Progenitor cell of endocrine pancreas (in vitro differentiated cells): ENCODE measurements around the gene HLA-A. TPM values are rescaled to one million over a fixed set of nuclear protein-coding genes. Genes with fewer than 3 reads are reported as not detected.

Source experiments
- DNase-seq: peaks from one replicate; pipeline ENCODE4 v3.0.0; 2021; ENCODE audit warnings: low spot score; ENCODE audit not compliant: unreplicated experiment
- H3K27ac Mint-ChIP-seq: 2 replicates; pipeline ENCODE4 v1.8.0; 2021; ENCODE audit warnings: mild to moderate bottlenecking, moderate library complexity, mixed read lengths
- H3K27me3 Mint-ChIP-seq: 2 replicates; pipeline ENCODE4 v1.8.0; 2021; ENCODE audit warnings: mixed read lengths
- H3K36me3 Mint-ChIP-seq: 2 replicates; pipeline ENCODE4 v1.8.0; 2022; ENCODE audit warnings: mixed read lengths; ENCODE audit not compliant: insufficient read depth
- H3K4me1 Mint-ChIP-seq: 2 replicates; pipeline ENCODE4 v1.8.0; 2021; ENCODE audit warnings: low read depth, mixed read lengths
- H3K4me3 Mint-ChIP-seq: 2 replicates; pipeline ENCODE4 v1.8.0; 2021; ENCODE audit warnings: low read depth, mild to moderate bottlenecking, moderate library complexity, mixed read lengths
- H3K9me3 Mint-ChIP-seq: 2 replicates; pipeline ENCODE4 v1.8.0; 2021; ENCODE audit warnings: low read depth, mixed read lengths
- CTCF ChIP-seq: fragments of 200-600 bp; sonication (generic); IDR thresholded peaks from one replicate; pipeline ENCODE4 v1.5.0; 2021; ENCODE audit warnings: antibody characterized with exemption, mild to moderate bottlenecking; ENCODE audit not compliant: unreplicated experiment
- total RNA-seq: library from RNA; stranded (reverse); gene quantifications from 2 replicates; pipeline ENCODE4 v1.2.1, GENCODE V29; 2021

Gene HLA-A
- total RNA-seq, 1 donor from 2014 or later = 204 TPM

- H3K4me1 Mint-ChIP-seq = no peaks in the 10 kb centered on the region
These were observed 34.0 kb upstream of the HLA-A start for GRCh38 chr6:29908341-29908662.

GRCh38 chr6:29908710-29909109, 33.6 kb upstream of the HLA-A start:
- Mint-ChIP-seq H3K9me3 (no peaks in the 10 kb centered on the region), H3K27me3 (peaks cover 54% of the 10 kb centered on the region), H3K4me3 (no peak overlapping the region), H3K27ac (no peak overlapping the region), H3K4me1 (no peaks in the 10 kb centered on the region), H3K36me3 (no peaks in the 10 kb centered on the region)
- no peak for DNase-seq
- no peak for TF ChIP-seq CTCF

More at GRCh38 chr6:29908341-29908662, 34.0 kb upstream of the HLA-A start:
- Mint-ChIP-seq H3K36me3 (no peaks in the 10 kb centered on the region), H3K27me3 (peaks cover 56% of the 10 kb centered on the region), H3K4me3 (no peak overlapping the region), H3K9me3 (no peaks in the 10 kb centered on the region), H3K27ac (no peak overlapping the region)
- no peak for TF ChIP-seq CTCF
- DNase-seq = no peak

DNA sequence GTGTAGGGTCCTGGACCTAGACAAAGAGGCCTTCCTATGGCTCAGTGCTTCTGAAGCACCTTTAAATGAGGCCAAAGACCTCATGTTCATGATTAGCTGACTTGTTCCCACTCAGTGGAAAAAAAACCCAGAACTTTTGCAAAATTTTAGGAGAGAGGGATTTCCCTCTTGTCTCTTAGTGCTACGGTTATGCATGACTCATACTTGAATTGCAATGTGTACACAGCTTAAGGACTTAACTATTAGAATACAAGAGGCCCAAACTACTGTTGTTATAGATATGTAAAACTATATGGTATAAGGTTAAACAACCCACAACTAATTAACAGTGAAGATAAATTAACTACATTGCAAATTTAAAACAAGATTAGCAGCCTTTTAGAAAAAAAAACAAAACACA, 32.3 kb upstream of the HLA-A start:
- H3K27me3 Mint-ChIP-seq = peaks cover 51% of the 10 kb centered on the region
- no peak overlapping the region for H3K27ac Mint-ChIP-seq
- no peaks in the 10 kb centered on the region for H3K4me1 Mint-ChIP-seq

DNA sequence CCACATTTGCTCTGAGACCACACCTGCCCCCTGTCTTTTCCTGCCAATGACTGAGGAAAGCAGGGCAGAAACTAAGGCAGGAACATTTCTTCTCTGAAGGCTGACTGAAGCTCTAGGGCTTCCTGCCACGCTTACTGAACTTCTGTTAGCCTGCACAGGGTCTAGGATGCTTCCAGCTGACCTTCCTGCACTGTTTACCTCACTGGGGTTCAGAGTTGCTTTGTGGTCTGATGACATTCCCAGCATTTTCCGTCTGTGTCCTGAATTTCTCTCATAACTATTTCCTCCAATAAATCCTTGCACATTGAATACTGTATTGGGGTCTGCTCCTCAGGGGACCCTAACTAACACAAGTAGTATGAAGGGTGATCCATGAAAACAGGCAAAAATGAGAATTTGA, 29.5 kb upstream of the HLA-A start:
- no peak for DNase-seq
- Mint-ChIP-seq H3K27ac (no peak overlapping the region), H3K27me3 (peaks cover 32% of the 10 kb centered on the region), H3K4me3 (no peak overlapping the region), H3K9me3 (no peaks in the 10 kb centered on the region), H3K36me3 (no peaks in the 10 kb centered on the region), H3K4me1 (no peaks in the 10 kb centered on the region)
- no peak for TF ChIP-seq CTCF

More for the DNA sequence above, 32.3 kb upstream of the HLA-A start:
- TF ChIP-seq CTCF = no peak
- Mint-ChIP-seq H3K9me3 (no peaks in the 10 kb centered on the region), H3K36me3 (no peaks in the 10 kb centered on the region), H3K4me3 (no peak overlapping the region)
- DNase-seq = no peak

DNA sequence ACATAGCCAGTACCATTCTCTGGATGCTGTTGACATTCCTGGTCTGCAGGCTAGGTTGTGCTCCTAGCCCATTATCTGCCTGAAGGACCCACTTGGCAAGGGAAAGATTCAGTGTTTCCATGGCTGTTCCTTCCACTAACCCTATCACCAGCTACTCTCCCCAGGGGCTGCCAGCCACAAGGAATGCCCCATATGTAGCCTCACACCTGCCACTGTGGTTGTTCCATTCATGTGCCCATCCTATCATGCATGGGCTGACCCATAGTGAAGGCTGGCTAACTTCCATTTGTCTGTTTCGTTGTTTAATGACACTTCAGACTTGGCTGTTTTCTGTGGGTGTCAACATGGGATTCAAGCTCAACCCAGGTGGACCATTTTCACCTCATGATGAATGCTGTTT, 25.6 kb upstream of the HLA-A start:
- no peak for DNase-seq
- H3K4me1 Mint-ChIP-seq = no peaks in the 10 kb centered on the region
- H3K9me3 Mint-ChIP-seq = no peaks in the 10 kb centered on the region
- TF ChIP-seq CTCF = no peak
- no peak overlapping the region for H3K27ac Mint-ChIP-seq
- no peaks in the 10 kb centered on the region for H3K36me3 Mint-ChIP-seq
- H3K4me3 Mint-ChIP-seq = no peak overlapping the region
- H3K27me3 Mint-ChIP-seq = peaks cover 38% of the 10 kb centered on the region
